Endothelial cell of umbilical vein (primary cell): ENCODE data around the gene ABHD5.

Source experiments
- CTCF ChIP-seq, 2 donors: IDR thresholded peaks; 1 replicate in 1 of 2; 2 replicates in 1 of 2; pipeline ENCODE4 v1.5.1; 2011; ENCODE audit warnings: low read length in 2 of 2, mild to moderate bottlenecking in 2 of 2, moderate library complexity in 2 of 2, control low read depth in 1 of 2, inconsistent platforms in 1 of 2, low read depth in 1 of 2; ENCODE audit not compliant: insufficient read depth in 1 of 2; ENCODE audit errors: extremely low read depth in 1 of 2
- EZH2 ChIP-seq: IDR thresholded peaks from 2 replicates; pipeline ENCODE4 v1.6.1; 2012; ENCODE audit warnings: borderline replicate concordance, low read depth, mild to moderate bottlenecking, moderate library complexity, low read length, inconsistent platforms; ENCODE audit not compliant: severe bottlenecking
- MYC ChIP-seq: IDR thresholded peaks from one replicate; pipeline ENCODE4 v1.6.1; 2011; ENCODE audit warnings: mild to moderate bottlenecking, low read depth, low read length
- POLR2A ChIP-seq: IDR thresholded peaks from 2 replicates; pipeline ENCODE4 v1.6.1; 2012; ENCODE audit warnings: low read depth, mild to moderate bottlenecking, control low read depth, low read length
- POLR2AphosphoS5 ChIP-seq: IDR thresholded peaks from 2 replicates; pipeline ENCODE4 v1.6.1; 2012; ENCODE audit warnings: low read depth, mild to moderate bottlenecking, control low read depth, low read length, moderate library complexity; ENCODE audit not compliant: insufficient read depth

GRCh38 chr3:43670635-43671522, 19.9 kb upstream of the ABHD5 start:
- TF ChIP-seq CTCF (IDR thresholded peaks at IDR 0.05; ENCODE audit: extremely low read depth in 1 of 2, insufficient read depth in 1 of 2, low read depth in 1 of 2, low read length in 2 of 2) = no peak
- no peak for TF ChIP-seq POLR2AphosphoS5
- no peak for TF ChIP-seq EZH2
- TF ChIP-seq MYC = no peak
- TF ChIP-seq POLR2A = no peak
